SK-N-SH (cell line): ENCODE results near the gene MEIS2. TPM values are rescaled to one million over a fixed set of nuclear protein-coding genes. Genes with fewer than 3 reads are reported as not detected.

Experiments
- CTCF ChIA-PET: fragments of 300-600, 350-600 bp; formaldehyde crosslinking; extraction: SDS; loops from one replicate; lab custom pipeline; 2021; lab: Yijun Ruan, JAX
- POLR2A ChIA-PET: fragments of 350-600 bp; sonication (Branson Sonifier 250); formaldehyde crosslinking; extraction: SDS; loops from one replicate; lab custom pipeline; 2020; ENCODE audit warnings: antibody characterized with exemption, inconsistent platforms; lab: Yijun Ruan, JAX
- DNase-seq: peaks from one replicate; pipeline ENCODE4 v3.0.0; 2012
- H2AFZ ChIP-seq: fragments of 200-600 bp; sonication (generic); 2 replicates; pipeline ENCODE4 v1.8.1; 2016; ENCODE audit warnings: antibody characterized with exemption, mild to moderate bottlenecking, low read depth
- H3F3A ChIP-seq: fragments of 200-600 bp; sonication (generic); replicated peaks from 2 replicates; pipeline ENCODE3; 2016; ENCODE audit warnings: antibody characterized with exemption, mild to moderate bottlenecking; ENCODE audit not compliant: insufficient read depth
- H3K27ac ChIP-seq, 2 experiments: fragments of 200-500 bp in 1 of 2; fragments of 200-600 bp in 1 of 2; sonication (Bioruptor generic) in 1 of 2; sonication (generic), shearing (Covaris generic) in 1 of 2; 2 replicates each; pipeline versions ENCODE4 v1.5.1 to v1.6.1; 2014 to 2016; ENCODE audit warnings: low read depth in 2 of 2, inconsistent platforms in 1 of 2, low read length in 1 of 2, mild to moderate bottlenecking in 1 of 2, mixed read lengths in 1 of 2
- H3K27me3 ChIP-seq: fragments of 200-600 bp; sonication (generic), shearing (Covaris generic); 2 replicates; pipeline ENCODE4 v1.6.1; 2016; ENCODE audit warnings: mixed run types; ENCODE audit not compliant: insufficient read depth
- H3K36me3 ChIP-seq, 2 experiments: fragments of 200-500 bp in 1 of 2; fragments of 200-600 bp in 1 of 2; sonication (Bioruptor generic) in 1 of 2; sonication (generic) in 1 of 2; replicated peaks in 1 of 2; 2 replicates each; pipeline versions ENCODE3 to v1.5.1; 2014 to 2016; ENCODE audit warnings: low read length in 1 of 2, mild to moderate bottlenecking in 1 of 2; ENCODE audit not compliant: insufficient read depth in 2 of 2, control insufficient read depth in 1 of 2
- H3K4me1 ChIP-seq, 2 experiments: fragments of 200-500 bp in 1 of 2; fragments of 200-600 bp in 1 of 2; sonication (Bioruptor generic) in 1 of 2; sonication (generic), shearing (Covaris generic) in 1 of 2; 2 replicates each; pipeline versions ENCODE4 v1.5.1 to v1.6.1; 2014 to 2016; ENCODE audit warnings: low read depth in 1 of 2, low read length in 1 of 2, mixed run types in 1 of 2; ENCODE audit not compliant: insufficient read depth in 2 of 2, control insufficient read depth in 1 of 2
- H3K4me2 ChIP-seq: fragments of 200-600 bp; sonication (generic), shearing (Covaris generic); 2 replicates; pipeline ENCODE4 v1.6.1; 2017; ENCODE audit warnings: mixed run types
- H3K4me3 ChIP-seq, 2 experiments: fragments of 200-500 bp in 1 of 2; fragments of 200-600 bp in 1 of 2; sonication (Bioruptor generic) in 1 of 2; sonication (generic), shearing (Covaris generic) in 1 of 2; 2 replicates each; pipeline versions ENCODE4 v1.5.1 to v1.8.1; 2014 to 2016; ENCODE audit warnings: low read depth in 2 of 2, inconsistent platforms in 1 of 2, low read length in 1 of 2, mild to moderate bottlenecking in 1 of 2, mixed read lengths in 1 of 2, moderate library complexity in 1 of 2
- H3K79me2 ChIP-seq: fragments of 200-600 bp; sonication (generic); 2 replicates; pipeline ENCODE4 v1.8.1; 2017; ENCODE audit warnings: mild to moderate bottlenecking; ENCODE audit not compliant: insufficient read depth
- H3K9ac ChIP-seq: fragments of 200-600 bp; sonication (generic); 2 replicates; pipeline ENCODE4 v1.6.1; 2017; ENCODE audit warnings: mixed run types
- H3K9me2 ChIP-seq: fragments of 200-600 bp; sonication (generic); 2 replicates; pipeline ENCODE4 v1.6.1; 2017; ENCODE audit warnings: mixed run types
- H3K9me3 ChIP-seq: fragments of 200-600 bp; sonication (generic); 2 replicates; pipeline ENCODE4 v1.6.1; 2017; ENCODE audit warnings: mixed run types, mild to moderate bottlenecking, moderate library complexity
- H4K20me1 ChIP-seq: fragments of 200-600 bp; sonication (generic); 2 replicates; pipeline ENCODE4 v1.6.1; 2017; ENCODE audit warnings: mild to moderate bottlenecking, mixed run types; ENCODE audit not compliant: insufficient read depth
- CTCF ChIP-seq: fragments of 200-600 bp; sonication (generic); IDR thresholded peaks from 2 replicates; pipeline ENCODE4 v1.6.1; 2017; ENCODE audit warnings: antibody characterized with exemption, mild to moderate bottlenecking, moderate library complexity
- ELF1 ChIP-seq: IDR thresholded peaks from 2 replicates; pipeline ENCODE4 v1.4.0; 2012
- EP300 ChIP-seq, 2 experiments: IDR thresholded peaks; 2 replicates each; pipeline versions ENCODE4 v1.4.0 to v1.6.1; 2012; ENCODE audit warnings: borderline replicate concordance in 1 of 2, low read depth in 1 of 2, low read length in 1 of 2
- FOSL2 ChIP-seq: IDR thresholded peaks from 2 replicates; pipeline ENCODE4 v1.4.0; 2012; ENCODE audit warnings: low read depth, mild to moderate bottlenecking, moderate library complexity, borderline replicate concordance
- FOXJ3 ChIP-seq: sonication (generic); formaldehyde crosslinking; IDR thresholded peaks from 2 replicates; pipeline ENCODE4 v1.5.1; 2020; ENCODE audit warnings: mild to moderate bottlenecking, missing genetic modification reagents
- IRF3 ChIP-seq: fragments of 150-350 bp; IDR thresholded peaks from 2 replicates; pipeline ENCODE4 v1.6.1; 2016; ENCODE audit warnings: mild to moderate bottlenecking, low read depth, low read length
- MAX ChIP-seq: IDR thresholded peaks from 2 replicates; pipeline ENCODE4 v1.4.0; 2012; ENCODE audit warnings: low read depth
- MEF2A ChIP-seq: IDR thresholded peaks from 2 replicates; pipeline ENCODE4 v1.4.0; 2012; ENCODE audit warnings: low read depth, borderline replicate concordance
- NFIC ChIP-seq: IDR thresholded peaks from 2 replicates; pipeline ENCODE4 v1.4.0; 2012; ENCODE audit warnings: borderline replicate concordance
- PBX3 ChIP-seq: IDR thresholded peaks from 2 replicates; pipeline ENCODE4; 2012
- RAD21 ChIP-seq: IDR thresholded peaks from 2 replicates; pipeline ENCODE4 v1.6.1; 2012; ENCODE audit warnings: mild to moderate bottlenecking, low read length
- RCOR1 ChIP-seq: fragments of 150-350 bp; IDR thresholded peaks from 2 replicates; pipeline ENCODE4 v1.6.1; 2017; ENCODE audit warnings: antibody characterized with exemption, low read length
- REST ChIP-seq: IDR thresholded peaks from 2 replicates; pipeline ENCODE4 v1.6.1; 2012; ENCODE audit warnings: mild to moderate bottlenecking, low read depth, low read length, moderate library complexity
- RXRA ChIP-seq: IDR thresholded peaks from 2 replicates; pipeline ENCODE4 v1.4.0; 2012; ENCODE audit warnings: low read depth, mild to moderate bottlenecking, borderline replicate concordance
- SIN3A ChIP-seq: IDR thresholded peaks from 2 replicates; pipeline ENCODE4 v1.6.1; 2012; ENCODE audit warnings: low read depth, mild to moderate bottlenecking, low read length, moderate library complexity, borderline replicate concordance
- SMC3 ChIP-seq: IDR thresholded peaks from 2 replicates; pipeline ENCODE4 v1.6.1; 2012; ENCODE audit warnings: low read depth, low read length, improper control_type of control experiment
- TCF12 ChIP-seq: IDR thresholded peaks from 2 replicates; pipeline ENCODE4 v1.4.0; 2012
- TEAD4 ChIP-seq: IDR thresholded peaks from 2 replicates; pipeline ENCODE4 v1.4.0; 2012; ENCODE audit warnings: mild to moderate bottlenecking, borderline replicate concordance; ENCODE audit not compliant: insufficient read depth
- USF1 ChIP-seq: IDR thresholded peaks from 2 replicates; pipeline ENCODE4 v1.4.0; 2012; ENCODE audit warnings: low read depth, borderline replicate concordance
- YY1 ChIP-seq: IDR thresholded peaks from 2 replicates; pipeline ENCODE4 v1.4.0; 2012; ENCODE audit warnings: low read depth, mild to moderate bottlenecking
- WGBS: methylation state at CpG from one replicate; pipeline ENCODE4 v1.1.6; 2017; ENCODE audit warnings: low lambda C conversion rate; 5-methylcytosine and 5-hydroxymethylcytosine counted together
- polyA plus RNA-seq, 3 experiments: library from polyadenylated mRNA; depleted of rRNA; stranded (reverse); fragments of >200 nt; gene quantifications; 2 replicates each; pipeline ENCODE4 v1.2.3, GENCODE V29; 2012

Gene MEIS2
- polyA plus RNA-seq, 1 of the 3 experiments (the other 2 are of a cell fraction) = 146 TPM

GRCh38 chr15:36901012-36901411 lies 199.3 kb downstream of the MEIS2 start:
- POLR2A ChIA-PET = no interaction called here
- H3K9me2 ChIP-seq = no peaks in the 10 kb centered on the region
- H3F3A ChIP-seq = peaks cover 14% of the 10 kb centered on the region
- 0 out of 4 replicates have a peak overlapping the region, but pooled peaks of 1 of the 2 experiments have one; percentile 7 for H3K27ac ChIP-seq
- H3K36me3 ChIP-seq = peaks cover 37 to 69% of the 10 kb centered on the region in 2 experiments
- 93% methylated on average over 4 of the region's 4 CpGs for WGBS
- H4K20me1 ChIP-seq = peaks cover 60% of the 10 kb centered on the region; the same call in 1 of the 2 replicates
- no peak for DNase-seq
- H3K79me2 ChIP-seq = peaks cover 65% of the 10 kb centered on the region
- H3K9ac ChIP-seq = no peak overlapping the region
- peaks cover 15 to 60% of the 10 kb centered on the region in 2 experiments for H3K4me1 ChIP-seq
- H3K4me3 ChIP-seq = no peak overlapping the region
- H3K4me2 ChIP-seq = no peak overlapping the region
- no peak overlapping the region for H2AFZ ChIP-seq
- TF ChIP-seq FOSL2 = no peak
- TF ChIP-seq SIN3A = no peak
- no peak for TF ChIP-seq TEAD4
- no peak for TF ChIP-seq FOXJ3 (CRISPR knock-in tag)
- TF ChIP-seq REST = no peak
- TF ChIP-seq MAX = no peak
- TF ChIP-seq USF1 = no peak
- TF ChIP-seq IRF3 = no peak
- TF ChIP-seq RXRA = no peak
- TF ChIP-seq SMC3 = no peak
- no peak for TF ChIP-seq NFIC
- TF ChIP-seq TCF12 = no peak
- TF ChIP-seq PBX3 = no peak
- no peak for TF ChIP-seq YY1
- TF ChIP-seq RCOR1 = no peak
- no peak for TF ChIP-seq EP300 (IDR thresholded peaks at IDR 0.05; ENCODE audit: borderline replicate concordance in 1 of 2, low read depth in 1 of 2, low read length in 1 of 2)
- no peak for TF ChIP-seq CTCF
- TF ChIP-seq MEF2A = no peak
- TF ChIP-seq RAD21 = no peak
- TF ChIP-seq ELF1 = no peak
- H3K9me3 ChIP-seq = no peaks in the 10 kb centered on the region
- no peaks in the 10 kb centered on the region for H3K27me3 ChIP-seq
- CTCF ChIA-PET = interaction anchor here (1.2 kb wide), 2 partner anchors 10 to 400 kb away, joined by 3 to 4 read pairs; no protein-coding TSS in a partner anchor
